Measurements from ENCODE around the gene CPLX3. TPM values are rescaled to one million over a fixed set of nuclear protein-coding genes. Genes with fewer than 3 reads are reported as not detected.

The CPLX3 gene
- total and polyA plus RNA-seq, 10 of the 15 experiments (the other 5 are each of a cell fraction or from before 2014, with no cell fraction given), result 0.02 to 0.04 TPM; not detected in 8

GRCh38 chr15:74789171-74789631 lies 37.2 kb upstream of the CPLX3 start (continued):
- TF ChIP-seq CEBPB (IDR thresholded peaks at IDR 0.05; ENCODE audit: borderline replicate concordance in 1 of 2, low read depth in 2 of 2, low read length in 2 of 2) (no peak), ZBTB11 (CRISPR knock-in tag; IDR thresholded peaks at IDR 0.05) (no peak), POLR2AphosphoS5 (IDR thresholded peaks at IDR 0.05; ENCODE audit: low read length) (no peak; the same call in 1 of the 2 replicates), RELB (IDR thresholded peaks at IDR 0.05; ENCODE audit: low read depth) (no peak), MAX (IDR thresholded peaks at IDR 0.05; ENCODE audit: low read depth, low read length) (no peak), TCF3 (IDR thresholded peaks at IDR 0.05; ENCODE audit: borderline replicate concordance, insufficient read depth, low read depth, low read length) (0 out of 2 replicates have a peak, but pooled peaks have one; percentile 17), HDGF (IDR thresholded peaks at IDR 0.05) (0 out of 2 replicates have a peak, but pooled peaks have one; percentile 51), EGR1 (IDR thresholded peaks at IDR 0.05; ENCODE audit: borderline replicate concordance in 1 of 2, low read depth in 2 of 2, low read length in 2 of 2) (0 out of 3 replicates have a peak, but pooled peaks of 1 of the 2 experiments have one; percentile 11), NR2C2 (IDR thresholded peaks at IDR 0.05; ENCODE audit: borderline replicate concordance, control insufficient read depth, insufficient read length, low read depth) (no peak), CEBPZ (IDR thresholded peaks at IDR 0.05; ENCODE audit: low read depth, low read length) (no peak), PML (IDR thresholded peaks at IDR 0.05; ENCODE audit: low read length) (no peak), DPF2 (IDR thresholded peaks at IDR 0.05) (peak; percentile 33; the same call in 1 of the 2 replicates), KDM1A (IDR thresholded peaks at IDR 0.05; ENCODE audit: borderline replicate concordance) (no peak), GABPA (IDR thresholded peaks at IDR 0.05; ENCODE audit: low read depth) (no peak), ZNF622 (IDR thresholded peaks at IDR 0.05) (no peak), POLR2A (IDR thresholded peaks at IDR 0.05; ENCODE audit: low read depth, low read length) (peak; percentile 63; the same call in 1 of the 2 replicates), TBL1XR1 (IDR thresholded peaks at IDR 0.05; ENCODE audit: low read depth, low read length) (no peak), USF2 (IDR thresholded peaks at IDR 0.05; ENCODE audit: borderline replicate concordance, low read depth, low read length) (no peak), ESRRA (IDR thresholded peaks at IDR 0.05; ENCODE audit: low read length) (no peak), SUPT20H (IDR thresholded peaks at IDR 0.05; ENCODE audit: borderline replicate concordance, control insufficient read depth, low read depth, low read length) (no peak)

All from GM12878 (cell line).